GM12878 (cell line): ENCODE results near the gene POLR1A. TPM values are rescaled to one million over a fixed set of nuclear protein-coding genes. Genes with fewer than 3 reads are reported as not detected.

Source experiments
- ATAC-seq: fragments of 200-7000 bp; cut with Tn5 transposase; 3 replicates; pipeline ENCODE4 v1.9.1; 2020; ENCODE audit warnings: mild to moderate bottlenecking, moderate library complexity
- BruUV-seq: library from RNA; stranded (reverse); fragments of 400-500 nt; replicated peaks from 2 replicates; lab custom pipeline; 2021; lab: Mats Ljungman, UMichigan
- CTCF ChIA-PET: fragments of 300-600 bp; sonication (Branson Sonifier 250); formaldehyde crosslinking; extraction: SDS; loops from one replicate; lab custom pipeline; 2021; ENCODE audit warnings: inconsistent platforms; lab: Yijun Ruan, JAX
- POLR2A ChIA-PET: fragments of 350-600 bp; formaldehyde crosslinking; extraction: SDS; loops from one replicate; lab custom pipeline; 2021; ENCODE audit warnings: inconsistent platforms; lab: Charles Lee
- RAD21 ChIA-PET: fragments of 300-600 bp; sonication (Branson Sonifier 250); formaldehyde crosslinking; loops from one replicate; lab custom pipeline; 2023; ENCODE audit warnings: antibody characterized with exemption; ENCODE audit not compliant: unreplicated experiment; lab: Charles Lee
- SMC1A ChIA-PET: fragments of 300-600 bp; sonication (Branson Sonifier 250); formaldehyde crosslinking; loops from one replicate; lab custom pipeline; 2023; ENCODE audit not compliant: unreplicated experiment, uncharacterized antibody; lab: Charles Lee
- DNase-seq: peaks from one replicate; pipeline ENCODE4 v3.0.0-alpha.2; 2011; ENCODE audit warnings: low read depth, low spot score
- FAIRE-seq: peaks from 3 replicates; lab custom pipeline; 2011; peaks lifted over from hg19 to GRCh38; lab: Jason Lieb, UNC
- H2AFZ ChIP-seq: 2 replicates; pipeline ENCODE4 v1.6.0; 2011; ENCODE audit warnings: low read depth, low read length, control low read depth; ENCODE audit not compliant: control insufficient read depth
- H3K27ac ChIP-seq: 2 replicates; pipeline ENCODE4 v1.5.1; 2011; ENCODE audit warnings: control low read depth; ENCODE audit not compliant: control insufficient read depth, insufficient read depth
- H3K27me3 ChIP-seq, 2 experiments: replicated peaks in 1 of 2; 2 replicates each; pipeline versions ENCODE4 v1.6.0 to v1.6.1; 2011; ENCODE audit warnings: low read length in 1 of 2; ENCODE audit not compliant: control insufficient read depth in 2 of 2, insufficient read depth in 2 of 2
- H3K36me3 ChIP-seq, 2 experiments: 2 replicates each; pipeline ENCODE4 v1.5.1; 2011; ENCODE audit warnings: low read length in 1 of 2; ENCODE audit not compliant: control insufficient read depth in 2 of 2, insufficient read depth in 2 of 2
- H3K4me1 ChIP-seq: 2 replicates; pipeline ENCODE4 v1.6.1; 2011; ENCODE audit warnings: mild to moderate bottlenecking, low read length, moderate library complexity, mixed read lengths; ENCODE audit not compliant: control insufficient read depth, insufficient read depth
- H3K4me2 ChIP-seq: 2 replicates; pipeline ENCODE4 v1.6.0; 2011; ENCODE audit warnings: control low read depth; ENCODE audit not compliant: control insufficient read depth, insufficient read depth
- H3K4me3 ChIP-seq: fragments of 200-600 bp; sonication (generic); 2 replicates; pipeline ENCODE4 v1.5.1; 2016
- H3K79me2 ChIP-seq: 2 replicates; pipeline ENCODE4 v1.6.0; 2011; ENCODE audit warnings: low read length; ENCODE audit not compliant: control insufficient read depth, insufficient read depth
- H3K9ac ChIP-seq: 2 replicates; pipeline ENCODE4 v1.8.0; 2011; ENCODE audit warnings: low read length, control low read depth, mixed read lengths; ENCODE audit not compliant: control insufficient read depth, insufficient read depth
- H3K9me3 ChIP-seq: replicated peaks from 3 replicates; pipeline ENCODE4 v1.5.1; 2011; ENCODE audit warnings: mild to moderate bottlenecking, low read length; ENCODE audit not compliant: control insufficient read depth, insufficient read depth
- H4K20me1 ChIP-seq: 2 replicates; pipeline ENCODE4 v1.6.0; 2011; ENCODE audit not compliant: control insufficient read depth, insufficient read depth
- ATF2 ChIP-seq: IDR thresholded peaks from 2 replicates; pipeline ENCODE4 v1.6.1; 2012; ENCODE audit warnings: low read length, inconsistent platforms
- BACH1 ChIP-seq: fragments of 450-650 bp; IDR thresholded peaks from 2 replicates; pipeline ENCODE4 v1.6.1; 2017; ENCODE audit warnings: mild to moderate bottlenecking, borderline replicate concordance
- BCLAF1 ChIP-seq: fragments of 450-650 bp; IDR thresholded peaks from 2 replicates; pipeline ENCODE4 v1.6.1; 2017; ENCODE audit warnings: antibody characterized with exemption, mild to moderate bottlenecking, moderate library complexity
- CEBPB ChIP-seq, 2 experiments: fragments of 150-350 bp in 1 of 2; IDR thresholded peaks; 2 replicates each; pipeline ENCODE4 v1.6.1; 2012 to 2014; ENCODE audit warnings: low read depth in 2 of 2, low read length in 2 of 2, borderline replicate concordance in 1 of 2, inconsistent platforms in 1 of 2
- CTCF ChIP-seq, 3 experiments: IDR thresholded peaks in 2 of 3; conservative IDR thresholded peaks in 1 of 3; 2 replicates each; pipeline ENCODE4 v1.5.1; 2011; ENCODE audit warnings: low read depth in 3 of 3, low read length in 3 of 3, mild to moderate bottlenecking in 3 of 3, control low read depth in 2 of 3, moderate library complexity in 2 of 3, inconsistent platforms in 1 of 3, mixed read lengths in 1 of 3; ENCODE audit not compliant: control insufficient read depth in 2 of 3, insufficient read depth in 1 of 3; ENCODE audit errors: extremely low read depth in 1 of 3
- EP300 ChIP-seq, 2 experiments: fragments of 150-350 bp in 1 of 2; IDR thresholded peaks; 2 replicates each; pipeline ENCODE4 v1.6.1; 2011 to 2012; ENCODE audit warnings: low read depth in 2 of 2, low read length in 2 of 2, borderline replicate concordance in 1 of 2, improper control_type of control experiment in 1 of 2, inconsistent platforms in 1 of 2; ENCODE audit not compliant: control insufficient read depth in 1 of 2
- GATAD2B ChIP-seq: fragments of 450-650 bp; conservative IDR thresholded peaks from 2 replicates; pipeline ENCODE4 v1.6.1; 2017; ENCODE audit warnings: low read depth, mild to moderate bottlenecking, moderate library complexity
- KAT2A ChIP-seq: conservative IDR thresholded peaks from 2 replicates; pipeline ENCODE4 v1.6.1; 2011; ENCODE audit warnings: low read depth, low read length; ENCODE audit not compliant: control insufficient read depth
- YBX1 ChIP-seq: fragments of 450-650 bp; IDR thresholded peaks from 2 replicates; pipeline ENCODE4 v1.6.1; 2016; ENCODE audit warnings: antibody characterized with exemption
- ZBTB11 ChIP-seq: fragments of 450-650 bp; formaldehyde crosslinking; IDR thresholded peaks from 2 replicates; pipeline ENCODE4 v1.5.0; 2022; ENCODE audit warnings: mild to moderate bottlenecking, missing genetic modification characterization
- WGBS: methylation state at CpG from one replicate; pipeline ENCODE4 v1.1.6; 2016; ENCODE audit warnings: low lambda C conversion rate; ENCODE audit not compliant: insufficient replicate concordance, insufficient coverage; ENCODE audit errors: missing lambda C conversion rate; 5-methylcytosine and 5-hydroxymethylcytosine counted together
- in situ Hi-C: fragments of 300-500 bp; cut with MboI; formaldehyde crosslinking; loops from 9 replicates; pipeline ENCODE4 v1.14.3; 2018; ENCODE audit warnings: mixed read lengths
- intact Hi-C: fragments of 100-400 bp; cut with micrococcal nuclease; formaldehyde crosslinking; loops from one replicate; pipeline ENCODE4 v1.14.2; 2022; ENCODE audit not compliant: unreplicated experiment
- polyA plus RNA-seq, 11 experiments: library from polyadenylated mRNA; depleted of rRNA in 4 of 11; unstranded in 6 of 11; stranded (reverse) in 5 of 11; fragments of >200 nt; fragmentation: Nextera tagmentation in 4 of 11; fragmentation: Illumina TruSeq in 1 of 11; extraction: Ambion mirVana in 4 of 11; extraction: Trizol in 1 of 11; gene quantifications; 1 replicate in 1 of 11; 2 replicates in 10 of 11; pipeline versions ENCODE4 v1.2.1 to v1.2.3, GENCODE V29; 2011 to 2016; ENCODE audit warnings: inconsistent platforms in 2 of 11, missing spikeins in 2 of 11, low read depth in 1 of 11
- total RNA-seq, 4 experiments: library from RNA; depleted of rRNA in 3 of 4; stranded (reverse); fragments of >200 nt in 3 of 4; fragmentation: Illumina TruSeq in 1 of 4; extraction: Trizol in 1 of 4; gene quantifications; 2 replicates each; pipeline versions ENCODE4 v1.2.1 to v1.2.3, GENCODE V29; 2013 to 2021

POLR1A gene
- total and polyA plus RNA-seq, 10 of the 15 experiments (the other 5 are each of a cell fraction or from before 2014, with no cell fraction given): 2.1 to 53.9 (median 17.8) TPM

- DNase-seq (no peak), FAIRE-seq (no peak), ATAC-seq (no peak)
- no peak overlapping the region for H3K9ac ChIP-seq
- H3K4me2 ChIP-seq: no peak overlapping the region
- POLR2A ChIA-PET: interaction anchor here (0.6 to 4.0 kb wide), 4 partner anchors 12 to 407 kb away, joined by 3 to 23 read pairs (median 7); partner anchors contain the start of gene KDM3A
- no peak overlapping the region for H3K4me3 ChIP-seq
- peaks cover 43 to 44% of the 10 kb centered on the region in 2 experiments for H3K36me3 ChIP-seq
- no TSS peak for BruUV-seq
- no peak overlapping the region for H2AFZ ChIP-seq
- no peak overlapping the region for H3K27ac ChIP-seq
- H4K20me1 ChIP-seq: no peaks in the 10 kb centered on the region
- CTCF ChIA-PET: interaction anchor here (0.7 to 6.8 kb wide), 8 partner anchors 10 to 206 kb away, joined by 3 to 100 read pairs (median 38); partner anchors contain the start of gene ST3GAL5
- RAD21 ChIA-PET: interaction anchor here (0.8 to 4.4 kb wide), 5 partner anchors 11 to 214 kb away, joined by 3 to 68 read pairs (median 3); no protein-coding TSS in a partner anchor
- SMC1A ChIA-PET: interaction anchor here (0.8 to 4.8 kb wide), 6 partner anchors 13 to 205 kb away, joined by 3 to 114 read pairs (median 46); no protein-coding TSS in a partner anchor
- in situ Hi-C loops: no loop called here
- H3K9me3 ChIP-seq: no peaks in the 10 kb centered on the region
- WGBS: 95% methylated on average over 20 of the region's 20 CpGs
- intact Hi-C loops: no loop called here
- H3K4me1 ChIP-seq: peaks cover 37% of the 10 kb centered on the region
- no peaks in the 10 kb centered on the region for H3K79me2 ChIP-seq
- H3K27me3 ChIP-seq: no peaks in the 10 kb centered on the region
- TF ChIP-seq GATAD2B (no peak), BCLAF1 (no peak), EP300 (IDR thresholded peaks at IDR 0.05; ENCODE audit: borderline replicate concordance in 1 of 2, control insufficient read depth in 1 of 2, low read depth in 2 of 2, low read length in 2 of 2) (no peak), KAT2A (no peak), CEBPB (IDR thresholded peaks at IDR 0.05; ENCODE audit: borderline replicate concordance in 1 of 2, low read depth in 2 of 2, low read length in 2 of 2) (no peak), ZBTB11 (CRISPR knock-in tag) (no peak), ATF2 (no peak), CTCF (IDR thresholded peaks at IDR 0.05 in 2 of 3, conservative IDR thresholded peaks at IDR 0.05 in 1 of 3; ENCODE audit: control insufficient read depth in 2 of 3, extremely low read depth in 1 of 3, insufficient read depth in 1 of 3, low read depth in 3 of 3, low read length in 3 of 3) (no peak), YBX1 (no peak), BACH1 (no peak)
Observed at GRCh38 chr2:86033751-86034692, 71.7 kb downstream of the POLR1A start.
